Keratinocyte (primary cell): ENCODE results near the gene TNFRSF14.

Source experiments
- EZH2 ChIP-seq: IDR thresholded peaks from one replicate; pipeline ENCODE4 v1.6.1; 2012; ENCODE audit warnings: inconsistent platforms, mild to moderate bottlenecking, low read length, moderate library complexity
- TF ChIP-seq, protein P1 (sequence below), 3 experiments: IDR thresholded peaks in 1 of 3; conservative IDR thresholded peaks in 1 of 3; optimal IDR thresholded peaks in 1 of 3; 2 replicates in 2 of 3; 3 replicates in 1 of 3; pipeline versions ENCODE3 to v1.5.1; 2011; ENCODE audit warnings: low read length in 3 of 3, mild to moderate bottlenecking in 3 of 3, moderate library complexity in 2 of 3, control low read depth in 1 of 3, inconsistent platforms in 1 of 3; ENCODE audit not compliant: insufficient read depth in 2 of 3; ENCODE audit errors: extremely low read depth in 1 of 3

DNA sequence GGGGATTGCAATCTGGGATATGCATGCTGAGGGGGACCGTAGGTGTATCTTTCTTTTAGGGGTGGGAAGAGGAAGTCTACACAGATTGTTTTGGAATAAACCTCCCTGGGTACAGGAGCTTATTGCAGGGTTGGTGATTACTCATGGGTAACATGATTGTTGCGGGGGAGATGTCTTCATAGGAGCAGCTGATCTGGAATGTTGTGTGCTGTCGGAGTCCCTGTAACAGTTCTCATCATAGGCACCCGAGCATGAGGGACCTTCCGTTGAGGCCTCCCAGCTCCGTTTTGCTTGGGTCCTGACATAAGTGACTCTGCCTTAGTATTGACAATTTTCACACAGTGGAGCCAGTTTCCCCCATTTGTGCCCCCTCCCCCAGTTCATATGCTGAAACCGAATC lies 26.2 kb downstream of the TNFRSF14 start:
- TF ChIP-seq, protein P1, sequence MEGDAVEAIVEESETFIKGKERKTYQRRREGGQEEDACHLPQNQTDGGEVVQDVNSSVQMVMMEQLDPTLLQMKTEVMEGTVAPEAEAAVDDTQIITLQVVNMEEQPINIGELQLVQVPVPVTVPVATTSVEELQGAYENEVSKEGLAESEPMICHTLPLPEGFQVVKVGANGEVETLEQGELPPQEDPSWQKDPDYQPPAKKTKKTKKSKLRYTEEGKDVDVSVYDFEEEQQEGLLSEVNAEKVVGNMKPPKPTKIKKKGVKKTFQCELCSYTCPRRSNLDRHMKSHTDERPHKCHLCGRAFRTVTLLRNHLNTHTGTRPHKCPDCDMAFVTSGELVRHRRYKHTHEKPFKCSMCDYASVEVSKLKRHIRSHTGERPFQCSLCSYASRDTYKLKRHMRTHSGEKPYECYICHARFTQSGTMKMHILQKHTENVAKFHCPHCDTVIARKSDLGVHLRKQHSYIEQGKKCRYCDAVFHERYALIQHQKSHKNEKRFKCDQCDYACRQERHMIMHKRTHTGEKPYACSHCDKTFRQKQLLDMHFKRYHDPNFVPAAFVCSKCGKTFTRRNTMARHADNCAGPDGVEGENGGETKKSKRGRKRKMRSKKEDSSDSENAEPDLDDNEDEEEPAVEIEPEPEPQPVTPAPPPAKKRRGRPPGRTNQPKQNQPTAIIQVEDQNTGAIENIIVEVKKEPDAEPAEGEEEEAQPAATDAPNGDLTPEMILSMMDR (optimal IDR thresholded peaks at IDR 0.05 in 1 of 3, IDR thresholded peaks at IDR 0.05 in 1 of 3, conservative IDR thresholded peaks at IDR 0.05 in 1 of 3; ENCODE audit: extremely low read depth in 1 of 3, insufficient read depth in 2 of 3, low read length in 3 of 3): no peak
- no peak for TF ChIP-seq EZH2
